Measurements from ENCODE around the gene MCHR1. TPM values are rescaled to one million over a fixed set of nuclear protein-coding genes. Genes with fewer than 3 reads are reported as not detected.
"Not testable (repeated sequence)": the region's sequence is repeated elsewhere in the genome, so short reads cannot be mapped to it uniquely, and the experiment has no call there.

The MCHR1 gene
- total and polyA plus RNA-seq, 3 donors from 2014 or later, result 0.42 to 0.62 (median 0.47) TPM

- no peak for DNase-seq
- TF ChIP-seq POLR2A (IDR thresholded peaks at IDR 0.05) (no peak), CTCF (IDR thresholded peaks at IDR 0.05) (no peak)
- 86 to 89% methylated on average over 9 of the region's 9 CpGs for WGBS, 2 donors
- H3K9me3 ChIP-seq, result no peaks in the 10 kb centered on the region
- H3K4me3 ChIP-seq, result no peak overlapping the region
- H3K4me1 ChIP-seq, result peaks cover 3% of the 10 kb centered on the region
- no peaks in the 10 kb centered on the region for H3K27me3 ChIP-seq
- H3K36me3 ChIP-seq (ENCODE audit: low read depth, missing control alignments), result no peaks in the 10 kb centered on the region
- intact Hi-C loops (cut with DNase I; ENCODE audit: low total_unique reads), result no loop called here
- no peak overlapping the region for H3K27ac ChIP-seq
These were observed 39.2 kb downstream of the MCHR1 start for GRCh38 chr22:40718250-40719204.

- Histone ChIP-seq H3K4me1 (no peaks in the 10 kb centered on the region), H3K9me3 (no peaks in the 10 kb centered on the region), H3K27me3 (no peaks in the 10 kb centered on the region), H3K27ac (no peak overlapping the region), H3K4me3 (no peak overlapping the region), H3K36me3 (ENCODE audit: low read depth, missing control alignments) (no peaks in the 10 kb centered on the region)
- intact Hi-C loops (cut with DNase I; ENCODE audit: low total_unique reads), result no loop called here
- TF ChIP-seq CTCF (IDR thresholded peaks at IDR 0.05) (no peak), POLR2A (IDR thresholded peaks at IDR 0.05) (no peak)
- 84 to 91% methylated on average over 5 to 6 of the region's 6 CpGs for WGBS, 2 donors
- no peak for DNase-seq
These were observed 40.3 kb downstream of the MCHR1 start for GRCh38 chr22:40719599-40719998.

- WGBS, 2 donors, result 95 to 96% methylated on average over 6 of the region's 6 CpGs
- intact Hi-C loops (cut with DNase I; ENCODE audit: low total_unique reads); H3K4me3 ChIP-seq; H3K36me3 ChIP-seq (ENCODE audit: low read depth, missing control alignments); DNase-seq; H3K27ac ChIP-seq; H3K9me3 ChIP-seq; H3K4me1 ChIP-seq; H3K27me3 ChIP-seq: not testable (repeated sequence)
These were observed 40.9 kb downstream of the MCHR1 start for GRCh38 chr22:40720156-40720537.

- WGBS, 2 donors, result 61 to 70% methylated on average over 11 of the region's 11 CpGs
- no peak for DNase-seq
- intact Hi-C loops (cut with DNase I; ENCODE audit: low total_unique reads), result no loop called here
These were observed 41.4 kb downstream of the MCHR1 start for GRCh38 chr22:40720538-40721256.

More at GRCh38 chr22:40720538-40721256, 41.4 kb downstream of the MCHR1 start:
- no peaks in the 10 kb centered on the region for H3K4me1 ChIP-seq
- H3K36me3 ChIP-seq (ENCODE audit: low read depth, missing control alignments), result no peaks in the 10 kb centered on the region
- H3K27ac ChIP-seq, result no peak overlapping the region
- no peak overlapping the region for H3K4me3 ChIP-seq
- no peaks in the 10 kb centered on the region for H3K27me3 ChIP-seq
- no peaks in the 10 kb centered on the region for H3K9me3 ChIP-seq
- TF ChIP-seq CTCF (IDR thresholded peaks at IDR 0.05) (no peak), POLR2A (IDR thresholded peaks at IDR 0.05) (no peak)
